Measurements from ENCODE around the gene DRG2. TPM values are rescaled to one million over a fixed set of nuclear protein-coding genes. Genes with fewer than 3 reads are reported as not detected.

The DRG2 gene
- polyA plus RNA-seq, 1 of the 3 experiments (the other 2 are of a cell fraction) = 39.9 TPM

DNA sequence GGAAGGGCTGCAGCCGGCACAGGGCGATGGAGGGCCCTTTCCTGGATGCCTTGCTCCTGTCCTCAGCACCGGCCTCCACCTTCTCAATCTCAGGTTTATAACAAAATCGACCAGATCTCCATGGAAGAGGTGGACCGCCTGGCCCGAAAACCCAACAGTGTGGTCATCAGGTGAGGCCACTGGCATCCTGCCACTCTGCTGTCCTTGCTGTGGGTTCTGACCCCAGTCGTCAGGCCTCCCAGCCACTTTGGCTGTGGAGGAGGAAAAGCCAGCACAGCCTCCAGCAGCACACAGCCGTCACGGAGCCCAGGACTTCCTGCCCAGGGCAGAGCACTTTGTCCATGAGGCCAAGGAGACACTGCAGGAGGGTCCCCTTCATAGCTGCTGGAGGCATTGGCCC is 14.1 kb downstream of the DRG2 start:
- WGBS (ENCODE audit: low lambda C conversion rate) = 90% methylated on average over 6 of the region's 9 CpGs

GRCh38 chr17:18102640-18103039 is 14.9 kb downstream of the DRG2 start:
- Histone ChIP-seq H3F3A (replicated peaks; ENCODE audit: insufficient read depth) (no peaks in the 10 kb centered on the region), H3K27ac (ENCODE audit: low read depth in 2 of 2, low read length in 1 of 2) (no peak overlapping the region), H3K4me3 (ENCODE audit: low read depth in 2 of 2, low read length in 1 of 2) (no peak overlapping the region), H4K20me1 (ENCODE audit: insufficient read depth) (0 out of 2 replicates have a peak, but pooled peaks cover 4% of the 10 kb centered on the region), H3K4me1 (ENCODE audit: control insufficient read depth in 1 of 2, insufficient read depth in 2 of 2, low read depth in 1 of 2, low read length in 1 of 2) (peaks cover 0 to 63% of the 10 kb centered on the region in 2 experiments; a peak in 2 of 4 replicates), H2AFZ (ENCODE audit: low read depth) (no peak overlapping the region), H3K9ac (no peak overlapping the region), H3K36me3 (replicated peaks in 1 of 2; ENCODE audit: control insufficient read depth in 1 of 2, insufficient read depth in 2 of 2, low read length in 1 of 2) (peaks cover 0 to 41% of the 10 kb centered on the region in 2 experiments), H3K4me2 (no peak overlapping the region), H3K9me3 (no peaks in the 10 kb centered on the region), H3K27me3 (ENCODE audit: insufficient read depth) (no peaks in the 10 kb centered on the region), H3K79me2 (ENCODE audit: insufficient read depth) (no peaks in the 10 kb centered on the region), H3K9me2 (no peaks in the 10 kb centered on the region)
- CTCF ChIA-PET = interaction anchor here (1.2 kb wide), 1 partner anchor 39 kb away, joined by 4 read pairs; no protein-coding TSS in a partner anchor
- peak; percentile 4 for DNase-seq
- 95% methylated on average over 3 of the region's 3 CpGs for WGBS (ENCODE audit: low lambda C conversion rate)
- POLR2A ChIA-PET = no interaction called here
- TF ChIP-seq, protein P1, sequence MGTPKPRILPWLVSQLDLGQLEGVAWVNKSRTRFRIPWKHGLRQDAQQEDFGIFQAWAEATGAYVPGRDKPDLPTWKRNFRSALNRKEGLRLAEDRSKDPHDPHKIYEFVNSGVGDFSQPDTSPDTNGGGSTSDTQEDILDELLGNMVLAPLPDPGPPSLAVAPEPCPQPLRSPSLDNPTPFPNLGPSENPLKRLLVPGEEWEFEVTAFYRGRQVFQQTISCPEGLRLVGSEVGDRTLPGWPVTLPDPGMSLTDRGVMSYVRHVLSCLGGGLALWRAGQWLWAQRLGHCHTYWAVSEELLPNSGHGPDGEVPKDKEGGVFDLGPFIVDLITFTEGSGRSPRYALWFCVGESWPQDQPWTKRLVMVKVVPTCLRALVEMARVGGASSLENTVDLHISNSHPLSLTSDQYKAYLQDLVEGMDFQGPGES (IDR thresholded peaks at IDR 0.05; ENCODE audit: low read depth, low read length) = no peak
- TF ChIP-seq JUND (IDR thresholded peaks at IDR 0.05) (no peak), RFX5 (IDR thresholded peaks at IDR 0.05; ENCODE audit: low read length) (no peak), ZBTB33 (IDR thresholded peaks at IDR 0.05; ENCODE audit: borderline replicate concordance, low read depth) (no peak), FOXM1 (IDR thresholded peaks at IDR 0.05; ENCODE audit: low read depth) (no peak), TAF1 (IDR thresholded peaks at IDR 0.05; ENCODE audit: borderline replicate concordance, low read depth, low read length) (no peak)

More for the DNA sequence above, 14.1 kb downstream of the DRG2 start:
- Histone ChIP-seq H4K20me1 (ENCODE audit: insufficient read depth) (0 out of 2 replicates have a peak, but pooled peaks cover 4% of the 10 kb centered on the region), H3K9me2 (no peaks in the 10 kb centered on the region), H3K4me1 (ENCODE audit: control insufficient read depth in 1 of 2, insufficient read depth in 2 of 2, low read depth in 1 of 2, low read length in 1 of 2) (peaks cover 0 to 62% of the 10 kb centered on the region in 2 experiments; a peak in 2 of 4 replicates), H3K9me3 (no peaks in the 10 kb centered on the region), H3K9ac (no peak overlapping the region), H3K27me3 (ENCODE audit: insufficient read depth) (no peaks in the 10 kb centered on the region), H2AFZ (ENCODE audit: low read depth) (no peak overlapping the region), H3K27ac (ENCODE audit: low read depth in 2 of 2, low read length in 1 of 2) (no peak overlapping the region; a peak in 1 of 4 replicates), H3K4me3 (ENCODE audit: low read depth in 2 of 2, low read length in 1 of 2) (no peak overlapping the region), H3F3A (replicated peaks; ENCODE audit: insufficient read depth) (no peaks in the 10 kb centered on the region), H3K4me2 (no peak overlapping the region), H3K36me3 (replicated peaks in 1 of 2; ENCODE audit: control insufficient read depth in 1 of 2, insufficient read depth in 2 of 2, low read length in 1 of 2) (peaks cover 0 to 49% of the 10 kb centered on the region in 2 experiments), H3K79me2 (ENCODE audit: insufficient read depth) (no peaks in the 10 kb centered on the region)
- no peak for TF ChIP-seq RCOR1 (IDR thresholded peaks at IDR 0.05; ENCODE audit: low read length)
- TF ChIP-seq EZH2phosphoT487 (IDR thresholded peaks at IDR 0.05; ENCODE audit: borderline replicate concordance, low read depth) = no peak
- TF ChIP-seq YY1 (IDR thresholded peaks at IDR 0.05; ENCODE audit: low read depth) = no peak
- TF ChIP-seq, protein P1 (IDR thresholded peaks at IDR 0.05; ENCODE audit: low read depth, low read length) = no peak
- TF ChIP-seq MXI1 (IDR thresholded peaks at IDR 0.05; ENCODE audit: low read depth, low read length) = no peak
- TF ChIP-seq ELF1 (IDR thresholded peaks at IDR 0.05) = no peak
- TF ChIP-seq TAF1 (IDR thresholded peaks at IDR 0.05; ENCODE audit: borderline replicate concordance, low read depth, low read length) = no peak
- TF ChIP-seq FOXJ3 (CRISPR knock-in tag; IDR thresholded peaks at IDR 0.05) = no peak
- TF ChIP-seq CTCF (IDR thresholded peaks at IDR 0.05) = no peak
- no peak for TF ChIP-seq RFX5 (IDR thresholded peaks at IDR 0.05; ENCODE audit: low read length)
- TF ChIP-seq TCF12 (IDR thresholded peaks at IDR 0.05) = no peak
- no peak for TF ChIP-seq JUND (IDR thresholded peaks at IDR 0.05)
- TF ChIP-seq SIN3A (IDR thresholded peaks at IDR 0.05; ENCODE audit: borderline replicate concordance, low read depth, low read length) = no peak
- no peak for TF ChIP-seq GABPA (IDR thresholded peaks at IDR 0.05; ENCODE audit: low read depth)
- no peak for TF ChIP-seq NRF1 (IDR thresholded peaks at IDR 0.05; ENCODE audit: low read depth, low read length)
- TF ChIP-seq, protein P2, sequence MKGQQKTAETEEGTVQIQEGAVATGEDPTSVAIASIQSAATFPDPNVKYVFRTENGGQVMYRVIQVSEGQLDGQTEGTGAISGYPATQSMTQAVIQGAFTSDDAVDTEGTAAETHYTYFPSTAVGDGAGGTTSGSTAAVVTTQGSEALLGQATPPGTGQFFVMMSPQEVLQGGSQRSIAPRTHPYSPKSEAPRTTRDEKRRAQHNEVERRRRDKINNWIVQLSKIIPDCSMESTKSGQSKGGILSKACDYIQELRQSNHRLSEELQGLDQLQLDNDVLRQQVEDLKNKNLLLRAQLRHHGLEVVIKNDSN (IDR thresholded peaks at IDR 0.05; ENCODE audit: borderline replicate concordance, low read depth) = no peak
- no peak for TF ChIP-seq RXRA (IDR thresholded peaks at IDR 0.05; ENCODE audit: borderline replicate concordance, low read depth)
- CTCF ChIA-PET = no interaction called here
- POLR2A ChIA-PET = no interaction called here
- no peak for DNase-seq
